SU-DHL-6 (cell line): ENCODE data around the gene SPNS1.
"Not testable (repeated sequence)": the region's sequence is repeated elsewhere in the genome, so short reads cannot be mapped to it uniquely, and the experiment has no call there.

Experiments
- H2AFZ ChIP-seq: fragments of 200-600 bp; sonication (generic); 2 replicates; pipeline ENCODE4 v1.6.1; 2014; ENCODE audit warnings: low read depth, mild to moderate bottlenecking, moderate library complexity, mixed read lengths, antibody characterized with exemption, low read length; ENCODE audit not compliant: severe bottlenecking
- H3F3A ChIP-seq: fragments of 200-600 bp; shearing (Covaris generic); 2 replicates; pipeline ENCODE4 v1.6.0; 2016; ENCODE audit warnings: antibody characterized with exemption, mild to moderate bottlenecking; ENCODE audit not compliant: insufficient read depth
- H3K27ac ChIP-seq: fragments of 200-600 bp; sonication (generic); 2 replicates; pipeline ENCODE4 v1.5.1; 2016; ENCODE audit warnings: low read depth, mild to moderate bottlenecking, low read length, moderate library complexity, mixed read lengths
- H3K27me3 ChIP-seq: fragments of 200-600 bp; sonication (generic), shearing (Covaris generic); 2 replicates; pipeline ENCODE4 v1.6.0; 2014; ENCODE audit warnings: mild to moderate bottlenecking, low read length
- H3K36me3 ChIP-seq: fragments of 200-600 bp; sonication (generic); 2 replicates; pipeline ENCODE4 v1.6.1; 2014; ENCODE audit warnings: mild to moderate bottlenecking, low read length, mixed read lengths
- H3K4me2 ChIP-seq: fragments of 300-600, 200-600 bp; shearing (Covaris generic), sonication (generic); 2 replicates; pipeline ENCODE4 v1.6.0; 2014; ENCODE audit warnings: low read length, low read depth, mild to moderate bottlenecking; ENCODE audit not compliant: poor library complexity, severe bottlenecking
- H3K4me3 ChIP-seq: fragments of 200-600 bp; sonication (generic); 2 replicates; pipeline ENCODE4 v1.5.1; 2014; ENCODE audit warnings: antibody characterized with exemption, low read length, mild to moderate bottlenecking, mixed read lengths; ENCODE audit not compliant: insufficient read depth, poor library complexity, severe bottlenecking
- H3K79me2 ChIP-seq: fragments of 200-600 bp; sonication (generic); 2 replicates; pipeline ENCODE4 v1.6.1; 2014; ENCODE audit warnings: mild to moderate bottlenecking, low read length, moderate library complexity; ENCODE audit not compliant: insufficient read depth
- H3K9ac ChIP-seq: fragments of 200-600 bp; sonication (generic); 2 replicates; pipeline ENCODE4 v1.7.0; 2014; ENCODE audit warnings: mild to moderate bottlenecking, low read length
- H3K9me2 ChIP-seq: fragments of 200-600 bp; sonication (generic); replicated peaks from 2 replicates; pipeline ENCODE4 v1.6.1; 2014; ENCODE audit warnings: low read length; ENCODE audit not compliant: insufficient read depth
- H3K9me3 ChIP-seq: fragments of 200-600 bp; sonication (generic); 2 replicates; pipeline ENCODE4 v1.6.1; 2014; ENCODE audit warnings: low read length, mixed read lengths; ENCODE audit not compliant: insufficient read depth
- H4K20me1 ChIP-seq: fragments of 200-600 bp; sonication (generic); 2 replicates; pipeline ENCODE4 v1.6.1; 2014; ENCODE audit warnings: low read depth, mild to moderate bottlenecking, antibody characterized with exemption, low read length, moderate library complexity, mixed read lengths
- EZH2phosphoT487 ChIP-seq: fragments of 200-600 bp; sonication (generic), shearing (Covaris generic); conservative IDR thresholded peaks from 2 replicates; pipeline ENCODE4 v1.6.1; 2018; ENCODE audit warnings: mild to moderate bottlenecking, antibody characterized with exemption, low read length, moderate library complexity, mixed read lengths
- TF ChIP-seq, protein P1 (sequence below): fragments of 200-600 bp; sonication (generic); IDR thresholded peaks from one replicate; pipeline ENCODE4 v1.5.1; 2017; ENCODE audit warnings: antibody characterized with exemption, mild to moderate bottlenecking, low read length, moderate library complexity; ENCODE audit not compliant: insufficient read depth, poor library complexity, severe bottlenecking

SPNS1 gene, protein sequence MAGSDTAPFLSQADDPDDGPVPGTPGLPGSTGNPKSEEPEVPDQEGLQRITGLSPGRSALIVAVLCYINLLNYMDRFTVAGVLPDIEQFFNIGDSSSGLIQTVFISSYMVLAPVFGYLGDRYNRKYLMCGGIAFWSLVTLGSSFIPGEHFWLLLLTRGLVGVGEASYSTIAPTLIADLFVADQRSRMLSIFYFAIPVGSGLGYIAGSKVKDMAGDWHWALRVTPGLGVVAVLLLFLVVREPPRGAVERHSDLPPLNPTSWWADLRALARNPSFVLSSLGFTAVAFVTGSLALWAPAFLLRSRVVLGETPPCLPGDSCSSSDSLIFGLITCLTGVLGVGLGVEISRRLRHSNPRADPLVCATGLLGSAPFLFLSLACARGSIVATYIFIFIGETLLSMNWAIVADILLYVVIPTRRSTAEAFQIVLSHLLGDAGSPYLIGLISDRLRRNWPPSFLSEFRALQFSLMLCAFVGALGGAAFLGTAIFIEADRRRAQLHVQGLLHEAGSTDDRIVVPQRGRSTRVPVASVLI

DNA sequence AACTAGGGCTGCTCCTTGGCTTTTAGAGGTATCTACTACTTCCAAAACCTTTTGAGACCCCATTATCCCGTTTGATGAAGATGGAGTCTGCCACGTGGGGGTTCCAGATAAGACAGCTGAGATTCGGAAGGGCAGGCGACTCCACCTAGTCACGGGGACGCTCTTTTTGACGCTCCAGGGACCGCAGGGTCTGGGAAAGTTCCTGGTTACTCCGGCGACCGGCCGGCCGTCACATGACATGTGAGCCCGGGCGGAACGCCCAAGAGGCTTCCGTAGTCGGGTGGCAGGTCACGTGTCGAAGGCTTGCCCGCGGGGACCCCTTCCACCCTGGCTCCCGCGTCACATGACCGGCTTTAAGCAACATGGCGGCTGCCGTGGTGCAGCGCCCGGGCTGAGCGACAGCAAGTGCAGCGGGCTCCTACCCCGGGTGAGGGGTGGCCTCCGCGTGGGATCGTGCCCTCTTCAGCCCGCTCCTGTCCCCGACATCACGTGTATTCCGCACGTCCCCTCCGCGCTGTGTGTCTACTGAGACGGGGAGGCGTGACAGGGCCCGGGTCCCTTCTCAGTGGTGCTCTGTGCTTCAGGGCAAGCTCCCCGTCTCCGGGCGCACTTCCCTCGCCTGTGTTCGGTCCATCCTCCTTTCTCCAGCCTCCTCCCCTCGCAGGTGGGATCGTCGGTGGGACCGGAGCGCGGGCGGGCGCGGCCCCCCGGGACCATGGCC is at the start of gene SPNS1:
Gene SPNS1, plus strand, starts transcription at position 342 of the 721 bp plus-strand sequence. Its CDS starts 374 bp downstream, at position 716.
- Histone ChIP-seq H3K27ac (no peak within 1 kb of the TSS), H3K9me3 (no peaks in the 10 kb centered on the region), H4K20me1 (no peaks in the 10 kb centered on the region), H3K36me3 (no peaks in the 10 kb centered on the region), H3F3A (peaks cover 4% of the 10 kb centered on the region), H3K9ac (peak within 1 kb of the TSS; percentile 80), H3K4me2 (peak within 1 kb of the TSS; percentile 85), H3K79me2 (no peaks in the 10 kb centered on the region), H2AFZ (peak within 1 kb of the TSS; percentile 88), H3K4me3 (peak within 1 kb of the TSS; percentile 92), H3K27me3 (no peaks in the 10 kb centered on the region), H3K9me2 (no peaks in the 10 kb centered on the region)
- TF ChIP-seq, protein P1, sequence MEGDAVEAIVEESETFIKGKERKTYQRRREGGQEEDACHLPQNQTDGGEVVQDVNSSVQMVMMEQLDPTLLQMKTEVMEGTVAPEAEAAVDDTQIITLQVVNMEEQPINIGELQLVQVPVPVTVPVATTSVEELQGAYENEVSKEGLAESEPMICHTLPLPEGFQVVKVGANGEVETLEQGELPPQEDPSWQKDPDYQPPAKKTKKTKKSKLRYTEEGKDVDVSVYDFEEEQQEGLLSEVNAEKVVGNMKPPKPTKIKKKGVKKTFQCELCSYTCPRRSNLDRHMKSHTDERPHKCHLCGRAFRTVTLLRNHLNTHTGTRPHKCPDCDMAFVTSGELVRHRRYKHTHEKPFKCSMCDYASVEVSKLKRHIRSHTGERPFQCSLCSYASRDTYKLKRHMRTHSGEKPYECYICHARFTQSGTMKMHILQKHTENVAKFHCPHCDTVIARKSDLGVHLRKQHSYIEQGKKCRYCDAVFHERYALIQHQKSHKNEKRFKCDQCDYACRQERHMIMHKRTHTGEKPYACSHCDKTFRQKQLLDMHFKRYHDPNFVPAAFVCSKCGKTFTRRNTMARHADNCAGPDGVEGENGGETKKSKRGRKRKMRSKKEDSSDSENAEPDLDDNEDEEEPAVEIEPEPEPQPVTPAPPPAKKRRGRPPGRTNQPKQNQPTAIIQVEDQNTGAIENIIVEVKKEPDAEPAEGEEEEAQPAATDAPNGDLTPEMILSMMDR, result no peak
- no peak for TF ChIP-seq EZH2phosphoT487

DNA sequence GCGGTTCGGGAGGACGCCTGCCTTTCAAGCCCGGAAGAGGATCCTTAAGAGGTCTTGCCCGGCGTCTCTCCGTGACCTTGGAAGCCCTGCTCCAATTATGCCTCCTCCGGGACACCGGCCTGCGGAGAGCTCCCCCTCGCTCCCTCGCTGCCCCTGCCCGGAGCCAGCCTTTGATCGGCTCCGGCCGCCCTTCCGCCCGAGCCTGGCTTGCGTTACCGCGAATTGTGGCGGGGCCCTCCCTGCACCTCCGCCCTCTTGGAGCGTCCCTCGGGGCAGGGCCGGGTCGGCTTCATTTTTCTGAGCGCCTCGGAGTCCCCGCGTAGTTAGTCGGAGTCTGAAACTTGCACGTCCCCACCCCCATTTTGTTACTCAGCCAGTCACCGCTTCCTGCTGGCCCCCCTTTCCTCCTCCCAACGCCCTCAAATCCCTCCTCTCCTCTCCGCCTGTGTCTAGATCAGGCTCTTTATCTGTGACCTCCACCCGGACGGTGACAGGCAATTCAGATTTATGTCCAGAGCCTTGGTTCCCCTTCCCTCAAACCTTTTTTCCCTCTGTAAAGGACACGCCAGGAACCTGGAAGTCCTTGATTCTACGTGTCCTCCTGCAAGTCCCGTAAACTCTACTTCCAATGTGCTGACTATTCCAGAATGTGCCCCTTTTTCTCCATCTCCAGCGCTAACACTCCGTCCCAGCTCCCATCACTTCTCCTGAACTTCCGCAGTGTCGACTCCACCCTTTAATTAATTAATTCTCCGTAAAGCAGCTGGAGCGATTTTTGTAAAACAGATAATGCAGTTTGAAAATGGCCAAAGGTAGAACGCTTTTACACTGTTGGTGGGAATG is 49.0 kb upstream of the SPNS1 start:
- peak overlapping the region; percentile 97 for H3K9ac ChIP-seq
- H3K4me3 ChIP-seq, result peak overlapping the region; percentile 72
- peak overlapping the region; percentile 56 for H2AFZ ChIP-seq
- H3K27me3 ChIP-seq, result no peaks in the 10 kb centered on the region
- no peaks in the 10 kb centered on the region for H3K36me3 ChIP-seq
- TF ChIP-seq, protein P1, result no peak
- no peak for TF ChIP-seq EZH2phosphoT487
- H4K20me1 ChIP-seq, result no peaks in the 10 kb centered on the region
- H3K4me2 ChIP-seq, result peak overlapping the region; percentile 95
- H3K9me2 ChIP-seq, result no peaks in the 10 kb centered on the region
- H3K9me3 ChIP-seq, result no peaks in the 10 kb centered on the region
- peaks cover 37% of the 10 kb centered on the region for H3F3A ChIP-seq
- H3K79me2 ChIP-seq, result peaks cover 7% of the 10 kb centered on the region; the same call in 1 of the 2 replicates
- H3K27ac ChIP-seq, result peak overlapping the region; percentile 90

DNA sequence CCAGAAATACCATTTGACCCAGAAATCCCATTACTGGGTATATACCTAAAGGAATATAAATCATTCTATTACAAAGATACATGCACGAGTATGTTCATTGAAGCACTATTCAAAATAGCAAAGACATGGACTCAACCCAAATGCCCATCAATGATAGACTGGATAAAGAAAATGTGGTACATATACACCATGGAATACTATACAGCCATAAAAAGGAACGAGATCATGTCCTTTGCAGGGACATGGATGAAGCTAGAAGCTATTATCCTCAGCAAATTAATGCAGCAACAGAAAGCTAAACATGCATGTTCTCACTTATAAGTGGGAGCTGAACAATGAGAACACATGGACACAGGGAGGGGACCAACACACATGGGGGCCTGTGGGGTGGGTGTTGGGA is 48.3 kb upstream of the SPNS1 start:
- Histone ChIP-seq H3K9ac (peak overlapping the region; percentile 97), H3F3A (peaks cover 44% of the 10 kb centered on the region), H3K4me2 (peak overlapping the region; percentile 95)
- not testable (repeated sequence) for H3K9me2 ChIP-seq, H2AFZ ChIP-seq, H3K79me2 ChIP-seq, H3K36me3 ChIP-seq, H3K27me3 ChIP-seq, H3K9me3 ChIP-seq, H4K20me1 ChIP-seq, H3K4me3 ChIP-seq, H3K27ac ChIP-seq
